T47D (cell line): ENCODE data around the gene MESP1.
"Not testable (repeated sequence)": the region's sequence is repeated elsewhere in the genome, so short reads cannot be mapped to it uniquely, and the experiment has no call there.

Source experiments
- DNase-seq, 2 experiments: peaks; one replicate each; pipeline versions ENCODE4 v3.0.0 to v3.0.0-alpha.2; 2011 to 2012; ENCODE audit warnings: low read depth in 1 of 2, low spot score in 1 of 2
- JUND ChIP-seq: IDR thresholded peaks from 2 replicates; pipeline ENCODE4 v1.6.1; 2012; ENCODE audit warnings: low read depth
- in situ Hi-C: cut with HindIII; loops from 2 replicates; pipeline ENCODE4 v1.10.0; 2016; ENCODE audit warnings: low sequenced_read_pairs, low pct_unique_long_range_greater_than_20kb

The MESP1 gene, protein sequence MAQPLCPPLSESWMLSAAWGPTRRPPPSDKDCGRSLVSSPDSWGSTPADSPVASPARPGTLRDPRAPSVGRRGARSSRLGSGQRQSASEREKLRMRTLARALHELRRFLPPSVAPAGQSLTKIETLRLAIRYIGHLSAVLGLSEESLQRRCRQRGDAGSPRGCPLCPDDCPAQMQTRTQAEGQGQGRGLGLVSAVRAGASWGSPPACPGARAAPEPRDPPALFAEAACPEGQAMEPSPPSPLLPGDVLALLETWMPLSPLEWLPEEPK

GRCh38 chr15:89750560-89751542 is at the start of gene MESP1:
MESP1 (minus strand) TSS chr15:89751249; CDS start chr15:89751231, 18 bp downstream.
- in situ Hi-C loops, result no loop called here
- no peak for TF ChIP-seq JUND
- peak; percentile 93 to 94 for DNase-seq

DNA sequence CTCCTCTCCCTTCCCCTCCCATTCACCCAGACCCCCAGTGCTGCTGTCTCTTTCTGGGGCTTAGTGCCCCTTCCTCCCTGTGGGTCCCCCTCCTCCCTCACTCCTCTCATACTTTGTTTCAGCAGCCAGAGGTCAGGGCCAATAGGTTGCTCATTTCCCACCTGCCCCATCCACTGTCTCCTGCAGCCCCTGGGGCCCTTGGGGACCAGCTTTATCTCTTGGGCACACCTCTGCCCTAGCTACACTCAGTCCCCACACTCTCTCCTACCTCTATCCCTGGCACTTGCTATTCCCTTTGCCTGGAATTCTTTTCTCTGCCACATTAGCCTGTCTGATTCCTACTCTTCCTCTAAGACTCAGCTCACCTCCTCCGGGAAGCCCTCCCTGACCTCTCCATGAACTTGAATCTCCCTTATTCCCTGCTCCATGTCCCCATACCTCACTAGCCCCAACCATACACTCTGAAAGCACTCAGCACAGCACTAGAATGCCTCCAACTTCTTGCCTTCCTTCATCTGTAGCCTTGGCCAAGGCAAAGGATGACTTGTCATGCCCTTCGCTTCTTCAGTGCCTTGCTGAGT is 49.0 kb upstream of the MESP1 start:
- in situ Hi-C loops, result no loop called here
- TF ChIP-seq JUND, result no peak
- no peak for DNase-seq

DNA sequence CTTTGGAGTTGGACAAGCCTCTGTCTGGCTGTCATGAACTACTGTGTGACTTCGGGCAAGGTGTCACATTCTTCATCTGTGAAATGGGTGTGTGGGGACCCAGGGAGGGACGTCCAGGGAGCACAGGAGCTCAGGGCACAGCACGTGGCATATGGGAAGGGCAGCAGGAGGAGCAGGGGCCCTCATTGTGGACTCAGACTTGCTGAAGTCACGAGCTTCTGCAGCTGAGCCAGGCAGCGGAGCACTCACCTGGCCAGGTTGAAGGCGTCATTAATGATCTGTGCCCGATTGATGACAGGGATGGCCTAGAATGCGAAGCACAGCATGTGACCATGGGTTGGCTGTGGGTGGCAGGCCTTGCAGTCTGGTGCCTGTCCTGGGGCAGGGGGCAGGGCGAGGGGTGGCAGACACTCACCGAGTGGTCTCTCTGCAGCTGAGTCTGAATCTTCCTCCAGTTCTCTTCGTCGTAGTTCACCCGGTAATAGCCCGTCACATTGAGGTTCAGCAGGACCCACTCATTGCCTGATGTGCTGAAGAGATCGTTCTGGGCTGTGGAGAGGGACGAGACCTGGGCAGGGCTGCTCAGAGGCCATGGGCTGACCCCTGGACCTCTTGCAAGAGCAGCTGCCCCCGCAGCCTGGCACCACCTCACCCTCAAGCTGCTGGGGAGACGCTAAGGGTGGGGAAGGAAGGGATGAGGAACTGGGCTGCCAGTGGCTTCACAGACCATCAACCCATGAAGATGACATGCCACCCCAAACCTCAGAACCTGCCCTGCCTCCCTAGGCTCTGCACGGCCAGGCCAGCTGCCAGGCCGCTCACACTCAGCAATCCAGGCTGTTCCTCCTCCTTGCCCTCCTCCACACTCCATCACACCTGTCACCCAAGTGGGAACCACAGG is 48.2 kb upstream of the MESP1 start:
- in situ Hi-C loops, result no loop called here
- no peak for DNase-seq
- TF ChIP-seq JUND, result no peak

- DNase-seq, result no peak
- in situ Hi-C loops, result no loop called here
- no peak for TF ChIP-seq JUND
These were observed 46.7 kb upstream of the MESP1 start for GRCh38 chr15:89797678-89798201.

GRCh38 chr15:89795996-89796395 is 44.9 kb upstream of the MESP1 start:
- DNase-seq, result no peak
- in situ Hi-C loops, result no loop called here
- no peak for TF ChIP-seq JUND

GRCh38 chr15:89794627-89795241 is 43.7 kb upstream of the MESP1 start:
- in situ Hi-C loops, result no loop called here
- no peak for DNase-seq
- TF ChIP-seq JUND, result no peak

DNA sequence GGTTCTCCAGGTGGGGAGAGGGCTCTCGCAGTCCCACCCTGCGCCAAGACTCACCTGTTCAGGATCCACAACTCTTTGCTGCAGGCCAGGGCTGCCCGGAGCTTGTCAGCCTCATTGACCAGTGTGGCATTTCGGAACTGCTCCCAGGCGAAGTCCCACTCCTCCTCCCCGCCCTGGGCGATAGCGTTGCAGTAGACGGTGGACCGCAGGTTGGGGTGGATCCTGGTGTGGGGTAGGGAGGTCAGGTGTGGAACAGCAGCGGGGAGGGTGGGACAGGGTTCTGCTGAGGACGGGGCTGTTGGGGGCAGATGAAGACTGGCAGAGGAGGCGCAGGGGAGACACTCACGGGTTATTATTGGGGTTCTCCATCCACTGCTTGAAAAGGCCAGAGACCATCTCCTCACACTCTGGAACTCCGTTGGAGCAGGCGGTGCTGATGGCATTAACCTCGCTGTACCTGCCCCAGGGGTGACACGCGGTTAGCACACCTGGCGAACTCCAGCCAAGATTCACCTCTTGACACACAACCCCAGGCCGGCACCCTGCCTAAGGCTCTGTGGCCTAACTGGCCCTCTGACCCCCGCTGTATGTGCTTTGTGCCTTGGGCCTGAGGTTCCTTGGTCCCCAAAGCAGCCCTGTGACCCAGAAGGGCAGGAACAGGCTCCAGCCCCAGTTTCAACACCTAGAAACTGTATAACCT is 41.2 kb upstream of the MESP1 start:
- no peak for DNase-seq
- no peak for TF ChIP-seq JUND
- in situ Hi-C loops, result no loop called here

DNA sequence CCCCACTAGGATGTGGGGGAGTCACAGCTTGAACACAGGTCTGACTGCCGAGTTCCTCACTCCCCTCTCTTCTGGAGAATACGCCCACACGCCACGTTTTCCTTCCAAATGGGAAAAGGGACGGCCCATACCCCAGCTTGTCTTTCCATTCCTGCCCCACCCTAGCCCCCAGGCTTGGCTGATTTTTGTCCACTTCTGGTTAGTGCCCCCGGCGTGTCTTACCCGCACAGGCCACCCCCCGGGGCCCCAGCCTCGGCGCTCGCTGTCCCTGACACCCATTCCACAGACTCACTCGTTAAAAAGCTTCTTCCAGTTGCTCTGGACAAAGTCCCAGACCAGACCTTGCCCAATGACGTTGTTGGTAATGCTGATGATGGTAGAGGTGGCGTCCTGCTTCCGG is 39.6 kb upstream of the MESP1 start:
- in situ Hi-C loops, result no loop called here
- DNase-seq, result no peak
- no peak for TF ChIP-seq JUND

GRCh38 chr15:89790206-89790605 is 39.2 kb upstream of the MESP1 start:
- DNase-seq, result no peak
- no peak for TF ChIP-seq JUND
- in situ Hi-C loops, result no loop called here

DNA sequence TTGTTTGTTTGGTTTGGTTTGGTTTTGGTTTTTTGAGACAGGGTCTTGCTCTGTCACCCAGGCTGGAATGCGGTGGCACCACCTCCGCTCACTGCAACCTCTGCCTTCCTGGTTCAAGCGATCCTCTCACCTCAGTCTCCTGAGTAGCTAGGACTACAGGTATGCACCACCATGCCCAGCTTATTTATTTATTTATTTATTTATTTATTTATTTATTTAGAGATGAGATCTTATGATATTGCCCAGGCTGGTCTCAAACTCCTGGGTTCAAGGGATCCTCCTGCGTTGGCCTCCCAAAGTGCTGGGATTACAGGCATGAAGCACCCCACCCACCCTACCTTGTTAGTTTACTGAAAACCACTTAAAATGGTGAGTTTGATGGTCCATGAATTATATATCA is 37.5 kb upstream of the MESP1 start:
- DNase-seq, in situ Hi-C loops: not testable (repeated sequence)

- TF ChIP-seq JUND, result no peak
- DNase-seq, result no peak
- in situ Hi-C loops, result no loop called here
These were observed 36.9 kb upstream of the MESP1 start for GRCh38 chr15:89787944-89788343.
